Globus pallidus (tissue), 1 donor: ENCODE measurements around the gene TIAM1.
A peak's percentile ranks its signal among the peaks of the same experiment; 100 is the strongest.

Source experiments
- DNase-seq: peaks from one replicate; pipeline ENCODE4 v3.0.0-alpha.2; 2015; ENCODE audit warnings: low spot score

TIAM1 gene

GRCh38 chr21:31201144-31201543 is 142.9 kb downstream of the TIAM1 start:
- no peak for DNase-seq

DNA sequence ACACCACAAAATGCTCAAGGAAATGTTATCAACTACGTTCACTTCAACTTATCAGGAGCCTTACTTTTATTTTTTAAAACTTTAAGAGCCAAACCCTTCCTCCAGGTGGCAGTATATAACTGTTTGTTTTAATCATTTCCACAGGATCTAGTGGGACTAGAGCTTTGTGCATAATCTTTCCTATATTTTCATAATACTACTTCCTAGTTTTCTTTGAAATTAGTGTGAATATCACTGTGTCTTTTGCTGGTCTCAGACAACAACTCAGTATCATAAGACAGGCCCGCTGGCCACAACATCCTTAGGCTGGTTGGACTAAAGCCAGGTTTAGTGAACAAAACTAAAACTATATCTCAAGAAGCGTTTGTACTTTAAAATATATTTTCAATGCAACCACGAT is 145.5 kb downstream of the TIAM1 start:
- DNase-seq = peak; percentile 68

- DNase-seq = no peak
Observed at GRCh38 chr21:31196724-31197123, 147.3 kb downstream of the TIAM1 start.

DNA sequence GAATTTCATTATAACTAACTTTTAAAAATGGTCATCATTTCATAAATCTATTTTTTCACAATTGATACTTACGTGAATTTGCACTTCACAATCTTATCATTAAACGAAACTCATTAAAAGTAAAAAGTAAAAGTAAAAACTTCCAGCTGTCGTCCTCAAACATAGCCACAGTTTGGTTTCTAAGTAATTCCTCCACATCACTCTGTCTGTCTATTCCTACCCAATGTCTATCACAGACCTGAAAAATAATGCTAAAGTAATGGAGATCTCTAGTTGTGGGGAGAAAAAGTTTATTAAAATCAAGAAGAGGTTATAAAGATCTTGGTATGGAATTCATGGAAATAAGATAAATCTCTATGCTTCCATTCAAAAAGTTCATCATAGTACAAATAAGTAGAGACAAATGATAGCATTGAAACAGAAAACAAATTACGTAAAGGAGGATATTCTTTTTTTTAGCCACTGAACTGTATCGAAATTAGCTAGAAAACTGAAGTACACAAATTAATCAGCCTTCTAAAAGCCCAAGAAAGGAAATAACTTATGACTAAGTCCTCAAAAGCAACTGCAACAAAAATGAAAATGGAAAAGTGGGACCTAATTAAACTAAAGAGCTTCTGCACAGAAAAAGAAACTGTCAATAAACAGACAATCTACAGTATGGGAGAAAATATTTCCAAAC is 148.6 kb downstream of the TIAM1 start:
- no peak for DNase-seq

DNA sequence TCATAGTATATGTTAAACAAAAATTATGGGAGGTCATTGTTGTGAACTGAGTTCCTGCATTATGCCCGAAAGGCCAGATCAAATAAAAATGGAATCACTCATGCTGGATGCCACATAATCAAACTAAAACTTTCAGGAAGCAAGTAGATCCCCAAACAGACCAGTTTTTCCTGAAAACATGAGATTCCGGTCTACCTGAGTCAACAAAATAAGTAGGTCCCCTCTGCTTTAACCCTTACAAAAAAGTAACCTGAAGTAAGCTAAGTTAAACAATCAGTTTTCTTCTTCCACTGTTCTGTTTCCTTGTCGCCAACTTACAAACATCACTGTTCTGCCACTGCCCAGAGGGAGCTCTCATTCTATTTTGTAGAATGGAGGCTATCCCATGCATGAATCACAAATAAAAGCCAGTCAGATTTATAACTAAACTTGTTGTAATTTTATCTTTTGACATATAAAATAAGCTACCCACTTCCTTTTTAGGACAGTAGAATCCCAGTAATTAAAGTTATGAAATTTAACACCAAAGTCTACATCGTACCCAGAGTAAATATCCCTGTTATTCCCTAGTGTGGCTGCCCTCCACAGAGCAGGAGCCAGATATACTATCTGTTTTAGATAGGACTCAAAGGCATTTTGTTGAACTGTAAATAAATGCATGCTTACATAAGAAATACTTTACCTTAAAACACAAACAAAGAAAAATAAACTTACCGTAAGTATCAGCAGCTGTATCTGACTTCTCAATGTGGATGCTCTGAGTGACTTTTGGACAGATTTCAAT is 149.4 kb downstream of the TIAM1 start:
- DNase-seq = no peak

- no peak for DNase-seq
Observed at GRCh38 chr21:31193761-31194160, 150.3 kb downstream of the TIAM1 start.

DNA sequence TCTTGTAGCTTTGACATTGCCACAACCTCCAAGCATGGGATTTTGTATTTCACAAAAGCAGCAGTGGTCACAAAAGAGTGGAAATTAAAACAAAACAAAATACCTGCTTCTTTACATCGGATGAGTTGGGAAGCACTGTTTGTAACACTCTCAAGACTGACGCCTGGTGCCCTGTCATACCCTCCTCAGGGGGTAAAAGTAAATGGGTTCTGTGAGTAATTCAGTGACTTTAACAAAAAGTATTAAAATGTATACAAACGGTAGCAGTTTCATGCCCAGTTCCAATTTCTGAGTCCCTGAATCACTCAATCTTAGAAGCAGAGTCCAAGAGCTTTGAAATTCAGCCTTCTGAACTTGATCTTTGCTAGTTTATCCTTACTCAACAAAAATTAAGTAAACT is 152.5 kb downstream of the TIAM1 start:
- no peak for DNase-seq

GRCh38 chr21:31190516-31190915 is 153.5 kb downstream of the TIAM1 start:
- DNase-seq = no peak

GRCh38 chr21:31187499-31187898 is 156.6 kb downstream of the TIAM1 start:
- no peak for DNase-seq

DNA sequence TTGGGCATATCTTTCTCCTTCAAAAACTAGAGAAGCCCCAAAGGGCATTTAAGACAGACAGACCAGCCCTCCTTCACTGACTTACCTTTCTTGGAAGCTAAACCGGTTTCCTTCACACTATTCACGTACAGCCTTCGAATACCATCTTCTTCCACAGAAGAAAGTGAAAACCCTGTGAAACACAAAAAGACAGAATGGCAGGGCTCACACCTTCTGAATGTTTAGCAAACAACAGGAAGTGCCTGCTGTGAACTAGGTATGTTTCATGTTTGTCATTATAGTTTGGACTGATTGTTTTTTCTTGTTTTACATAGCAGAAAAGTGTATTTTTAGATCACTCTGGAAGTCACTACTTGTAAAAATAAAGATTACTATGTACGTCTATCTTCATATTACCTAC is 157.1 kb downstream of the TIAM1 start:
- DNase-seq = no peak

DNA sequence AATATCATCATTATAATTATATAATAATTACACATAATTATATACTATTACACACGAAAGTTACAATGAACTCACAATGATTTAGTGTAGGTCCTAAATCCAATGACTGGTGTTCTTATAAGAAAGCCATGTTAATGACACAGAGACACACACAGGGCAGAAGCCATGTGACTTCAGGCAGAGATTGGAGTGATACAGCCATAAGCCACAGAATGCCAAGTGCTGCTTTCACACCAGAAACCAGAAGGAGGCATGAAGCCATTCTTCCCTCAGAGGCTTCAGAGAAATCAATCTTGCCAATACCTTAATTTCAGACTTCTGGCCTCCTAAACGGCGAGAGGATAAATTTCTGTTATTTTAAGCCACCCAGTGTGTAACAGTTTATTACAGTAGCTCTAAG is 158.4 kb downstream of the TIAM1 start:
- no peak for DNase-seq

- DNase-seq = no peak
Observed at GRCh38 chr21:31184876-31185275, 159.2 kb downstream of the TIAM1 start.

DNA sequence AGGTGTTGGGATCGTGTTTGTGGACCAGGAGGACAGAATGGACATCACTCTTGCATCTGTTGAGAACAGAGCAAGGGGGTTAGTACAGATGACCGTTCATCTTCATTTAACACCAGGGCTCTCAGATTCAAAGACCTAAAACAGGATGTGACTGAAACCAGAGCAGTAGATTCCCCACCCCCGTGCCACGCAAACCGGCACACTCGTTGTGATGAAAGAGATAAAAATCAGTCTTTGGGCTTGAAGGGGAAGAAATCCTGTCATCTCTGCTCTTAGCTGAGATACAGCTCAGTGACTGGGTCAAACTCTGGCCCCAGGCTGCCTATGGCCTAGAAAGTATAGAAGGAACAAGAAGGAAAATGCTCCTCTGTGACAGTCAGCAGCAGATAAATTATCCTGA is 159.6 kb downstream of the TIAM1 start:
- no peak for DNase-seq

GRCh38 chr21:31182231-31183140 is 161.6 kb downstream of the TIAM1 start:
- DNase-seq = no peak

- DNase-seq = no peak
Observed at GRCh38 chr21:31181082-31181750, 162.8 kb downstream of the TIAM1 start.

- peak; percentile 62 for DNase-seq
Observed at GRCh38 chr21:31180256-31181081, 163.6 kb downstream of the TIAM1 start.

DNA sequence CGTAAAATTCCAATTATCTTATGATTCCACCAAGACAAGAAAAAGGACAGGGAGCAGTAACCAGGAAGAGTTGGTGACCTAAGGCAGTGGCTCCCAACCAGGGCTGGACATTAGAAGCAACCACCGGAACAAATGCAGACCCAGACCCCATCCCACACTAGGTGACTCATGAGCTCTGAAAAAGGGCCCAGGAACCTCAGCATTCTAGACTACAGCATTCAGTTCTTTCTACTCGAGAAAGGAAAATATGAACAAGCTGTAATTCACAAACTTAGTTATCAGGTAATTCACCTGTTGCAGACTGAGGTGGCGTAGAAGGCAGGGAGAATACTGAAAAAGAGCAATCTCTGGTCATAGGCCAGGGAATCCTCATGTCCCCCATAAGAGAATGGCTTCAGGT is 167.3 kb downstream of the TIAM1 start:
- DNase-seq = no peak

DNA sequence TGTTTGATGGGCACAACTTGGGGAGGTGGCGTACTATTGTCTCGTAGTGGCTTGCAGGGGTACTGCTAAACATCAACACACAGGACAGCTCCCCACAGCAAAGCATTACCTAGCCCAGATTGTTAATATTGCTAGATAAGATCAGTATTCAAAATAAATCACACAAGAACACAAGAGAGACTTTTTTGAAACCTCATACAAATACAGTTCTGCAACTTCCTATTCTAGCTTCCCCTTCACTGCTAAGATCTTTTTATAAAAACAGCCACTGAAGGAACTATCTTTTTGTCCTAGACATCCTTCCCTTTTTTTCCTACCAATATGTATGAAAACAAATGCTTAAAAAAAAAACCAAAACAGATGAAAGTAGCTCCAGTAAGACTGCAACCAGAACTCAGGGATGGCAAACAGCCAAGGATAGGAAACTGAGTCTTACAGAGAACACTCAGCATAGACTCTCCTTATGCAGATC is 167.9 kb downstream of the TIAM1 start:
- peak; percentile 58 for DNase-seq

GRCh38 chr21:31173881-31174555 is 170.0 kb downstream of the TIAM1 start:
- peak; percentile 64 for DNase-seq

DNA sequence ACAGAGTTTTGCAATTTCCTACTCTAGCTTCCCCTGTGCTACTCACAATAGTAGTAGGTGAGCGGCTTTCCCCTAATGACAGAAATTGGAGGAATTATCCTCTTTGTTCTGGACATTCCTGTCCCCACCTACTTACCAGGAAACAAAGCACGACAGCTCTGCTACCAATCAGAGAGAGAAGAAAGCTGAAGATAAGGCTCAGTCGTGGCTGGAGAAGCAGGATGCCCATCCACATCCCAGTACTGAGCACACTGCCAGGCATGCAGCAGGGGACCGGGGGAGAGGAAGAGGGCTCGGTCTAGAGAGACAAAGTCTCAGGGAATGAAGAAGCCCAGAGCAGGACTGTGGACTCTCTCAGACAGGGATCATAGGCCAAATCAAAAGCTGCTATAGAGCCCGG is 171.7 kb downstream of the TIAM1 start:
- no peak for DNase-seq
